DMS53 treated with DMSO at 0.1 percent for 48 hours (cell line): ENCODE measurements around the gene CNTN1.

Experiments used
- DNase-seq: peaks from one replicate; lab custom pipeline; 2025; ENCODE audit not compliant: unreplicated experiment; lab: John Stamatoyannopoulos, UW

Gene CNTN1

GRCh38 chr12:40834321-40834720 is 142.1 kb downstream of the CNTN1 start:
- no peak for DNase-seq

DNA sequence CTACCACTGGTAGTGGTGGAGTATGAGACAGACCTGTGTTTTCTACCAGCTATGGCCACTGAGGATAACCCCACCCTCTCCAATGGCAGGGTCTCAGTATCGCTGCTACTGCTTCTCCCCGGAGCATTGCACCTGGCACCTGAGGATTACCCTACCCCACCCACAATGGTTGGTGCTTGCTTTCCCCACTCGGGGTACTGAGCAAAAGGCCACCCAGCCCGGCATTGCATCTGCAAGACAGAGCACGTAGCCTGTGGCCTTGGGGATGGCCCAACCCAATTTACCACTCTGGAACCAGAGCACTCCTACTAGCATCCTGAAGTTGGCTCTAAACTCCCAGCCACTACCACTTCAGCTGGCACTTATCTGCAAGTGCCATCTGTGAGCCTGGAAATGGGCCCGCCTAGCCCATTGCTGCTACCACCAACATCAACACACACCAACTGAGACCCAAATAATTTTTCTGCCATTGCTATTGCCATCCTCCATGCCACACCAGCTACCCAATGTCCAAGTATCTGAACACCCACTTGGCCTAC is 145.7 kb downstream of the CNTN1 start:
- no peak for DNase-seq

DNA sequence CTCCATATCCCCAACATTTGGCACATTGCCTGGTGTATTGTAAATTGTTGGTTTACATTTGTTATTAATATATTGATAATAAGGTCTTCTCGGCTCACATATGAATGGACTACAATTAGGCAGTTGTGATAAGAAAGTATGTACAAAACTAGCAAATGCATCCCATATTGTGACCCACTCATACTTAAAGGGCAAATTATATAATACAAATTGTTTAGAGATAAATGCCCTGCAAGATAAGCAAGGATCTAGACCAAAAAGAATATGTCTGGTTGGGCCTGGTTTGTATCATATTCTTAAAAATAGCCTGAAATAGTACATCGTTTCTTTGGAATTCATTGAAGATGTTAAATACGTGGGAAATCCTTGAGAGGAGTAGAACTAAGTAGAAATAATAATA is 151.3 kb downstream of the CNTN1 start:
- no peak for DNase-seq

- DNase-seq: no peak
These were observed 161.0 kb downstream of the CNTN1 start for GRCh38 chr12:40853221-40853620.

- DNase-seq: no peak
These were observed 162.4 kb downstream of the CNTN1 start for GRCh38 chr12:40854604-40855003.

DNA sequence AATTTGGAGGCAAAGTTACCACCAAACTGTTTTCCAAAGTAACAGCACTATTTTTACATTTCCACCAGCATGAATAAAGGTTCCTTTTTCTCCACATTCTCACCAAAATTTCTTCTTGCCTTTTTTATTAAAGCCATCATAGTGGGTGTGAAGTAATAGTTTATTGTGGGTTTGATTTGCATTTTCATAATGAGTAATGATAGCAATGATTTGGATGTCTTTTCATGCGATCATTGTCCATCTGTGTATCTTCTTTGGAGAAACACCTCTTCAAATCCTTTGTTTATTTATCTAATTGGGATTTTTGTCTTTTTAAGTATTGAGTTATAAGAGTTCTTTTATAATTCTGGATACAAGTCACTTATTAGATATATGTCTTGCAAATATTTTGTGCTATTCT is 172.7 kb downstream of the CNTN1 start:
- no peak for DNase-seq

DNA sequence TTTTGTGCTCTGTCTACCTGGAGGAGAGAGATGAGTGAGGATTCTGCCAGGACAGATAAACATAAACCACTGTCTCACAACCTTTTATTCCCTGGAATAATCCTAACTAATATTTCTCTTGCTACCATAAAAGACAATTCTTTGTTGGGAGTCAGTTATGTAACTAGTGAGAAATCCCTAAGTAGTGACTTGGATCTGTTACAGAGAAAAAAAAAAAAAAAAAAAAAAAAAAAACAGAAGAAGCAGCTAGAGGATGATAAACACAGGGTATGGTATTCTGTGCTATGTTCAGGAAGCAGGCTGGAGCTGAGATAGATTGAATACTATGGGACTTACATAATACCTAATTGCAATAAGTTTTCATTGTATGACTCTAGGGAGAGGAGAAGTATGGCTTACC is 178.7 kb downstream of the CNTN1 start:
- DNase-seq: no peak

GRCh38 chr12:40874868-40875267 is 182.6 kb downstream of the CNTN1 start:
- no peak for DNase-seq

GRCh38 chr12:40889329-40889728 is 197.1 kb downstream of the CNTN1 start:
- no peak for DNase-seq

GRCh38 chr12:40892528-40892927 is 200.3 kb downstream of the CNTN1 start:
- no peak for DNase-seq

DNA sequence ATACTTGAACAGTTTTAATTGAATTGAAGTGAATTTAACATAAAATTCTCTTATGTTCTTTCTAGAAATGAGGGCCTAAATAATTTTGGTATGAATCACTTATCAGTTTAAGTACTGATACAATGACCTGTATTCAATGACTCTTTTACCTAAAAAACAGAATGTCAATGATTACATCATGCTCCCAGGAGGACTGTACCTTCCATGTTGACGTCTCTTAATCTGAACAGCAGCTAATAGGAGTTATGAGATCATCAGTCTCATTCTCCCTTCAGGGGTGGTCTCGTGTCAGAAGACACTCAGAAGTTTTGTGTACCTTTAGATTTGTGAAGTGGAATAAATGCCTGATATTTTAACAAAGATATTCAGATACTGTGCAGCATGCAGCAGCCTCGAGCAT is 206.3 kb downstream of the CNTN1 start:
- DNase-seq: no peak

- no peak for DNase-seq
These were observed 210.8 kb downstream of the CNTN1 start for GRCh38 chr12:40903040-40903439.

DNA sequence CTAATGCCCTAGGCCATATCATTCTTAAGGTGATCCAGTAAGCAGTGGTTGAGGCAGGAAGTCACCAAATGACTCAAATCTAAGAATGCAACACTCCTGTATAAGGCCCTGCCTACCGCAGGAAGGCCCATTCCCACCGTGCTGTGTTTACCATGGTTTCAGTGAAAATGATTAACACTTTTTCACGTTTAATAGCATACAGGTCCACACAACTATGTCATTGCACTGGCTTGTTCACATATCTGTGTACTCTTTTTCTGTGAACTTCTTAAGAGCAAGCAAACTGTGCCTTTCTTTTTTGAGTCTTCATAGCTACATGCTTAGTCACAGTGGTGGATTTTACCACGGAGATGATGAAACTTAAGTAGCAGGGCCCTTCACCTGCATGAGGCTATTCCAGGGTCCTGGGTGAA is 214.9 kb downstream of the CNTN1 start:
- peak; percentile 26 for DNase-seq

- DNase-seq: no peak
These were observed 219.4 kb downstream of the CNTN1 start for GRCh38 chr12:40911676-40912075.

GRCh38 chr12:40915172-40915571 is 222.9 kb downstream of the CNTN1 start:
- DNase-seq: no peak

- no peak for DNase-seq
These were observed 225.3 kb downstream of the CNTN1 start for GRCh38 chr12:40917561-40917960.

- peak; percentile 36 for DNase-seq
These were observed 229.4 kb downstream of the CNTN1 start for GRCh38 chr12:40921563-40922163.

DNA sequence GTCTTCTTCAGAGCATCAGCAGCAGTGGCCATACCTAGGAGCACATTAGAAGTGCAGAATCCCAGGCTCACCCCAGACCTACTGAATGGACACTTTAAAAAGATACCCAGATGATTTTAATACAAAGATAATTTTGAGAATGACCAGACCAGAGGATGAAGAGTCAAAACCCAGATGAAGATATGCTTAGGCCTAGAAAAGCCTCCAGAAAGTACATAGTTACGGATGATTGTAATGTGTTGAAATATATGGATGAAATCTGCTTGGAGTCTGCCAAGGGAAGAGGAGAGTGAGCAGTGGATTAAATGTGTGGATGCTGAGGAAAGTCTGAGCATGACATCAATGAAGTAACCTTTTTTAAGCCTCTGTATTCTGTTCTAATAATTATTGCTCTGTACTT is 245.7 kb downstream of the CNTN1 start:
- DNase-seq: no peak

GRCh38 chr12:40942326-40942725 is 250.1 kb downstream of the CNTN1 start:
- no peak for DNase-seq

DNA sequence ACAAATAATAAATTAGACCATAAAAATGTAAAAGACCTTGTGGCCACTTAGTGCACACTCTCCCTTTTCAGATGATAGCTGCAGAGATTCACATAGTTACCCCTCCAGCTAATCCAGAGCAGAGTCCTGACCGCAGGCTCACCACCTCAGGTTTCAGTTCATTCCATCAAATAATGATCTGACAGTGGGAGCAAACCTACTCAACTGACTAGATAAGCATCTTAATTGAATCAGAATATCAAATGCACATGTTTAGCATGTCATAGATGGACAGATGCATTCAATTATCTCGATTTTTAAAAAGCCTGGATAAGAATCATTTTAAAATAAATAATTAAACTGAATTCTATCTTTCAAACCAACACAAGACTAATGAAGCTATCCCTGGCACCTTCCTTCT is 253.5 kb downstream of the CNTN1 start:
- DNase-seq: no peak

DNA sequence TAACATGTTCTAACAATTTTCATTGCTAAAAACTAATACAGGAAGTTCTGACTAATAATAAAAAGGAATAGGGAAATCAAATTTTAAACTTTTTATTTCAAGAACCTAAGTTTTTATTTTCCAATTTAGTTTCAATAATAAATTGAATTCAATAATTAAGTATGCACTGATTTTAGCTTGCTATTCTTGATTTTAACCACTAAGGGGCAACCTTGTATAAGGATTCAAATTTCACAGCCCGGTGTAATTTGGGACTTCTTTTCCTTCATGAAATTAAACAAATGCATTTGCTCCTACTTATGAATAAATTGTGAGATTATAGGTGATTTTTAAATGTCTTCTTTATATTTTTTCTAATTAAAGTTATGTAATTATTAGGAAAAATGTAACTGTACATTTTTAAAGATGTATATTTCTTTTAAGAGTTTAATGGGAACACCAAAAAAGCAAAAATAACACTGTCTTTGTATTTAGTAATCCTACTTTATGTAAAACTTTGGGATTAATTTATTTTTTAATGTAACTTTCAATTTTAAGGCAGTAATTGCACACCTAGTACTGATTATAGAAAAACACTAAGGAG is 254.5 kb downstream of the CNTN1 start:
- peak; percentile 74 for DNase-seq

- DNase-seq: no peak
These were observed 255.6 kb downstream of the CNTN1 start for GRCh38 chr12:40947797-40948196.

- no peak for DNase-seq
These were observed 260.8 kb downstream of the CNTN1 start for GRCh38 chr12:40953076-40953475.
